ENCODE data around the gene EEF1AKMT1. TPM values are rescaled to one million over a fixed set of nuclear protein-coding genes. Genes with fewer than 3 reads are reported as not detected.

The EEF1AKMT1 gene
- total and polyA plus RNA-seq, 2 donors (not counting 1 experiment from before 2014, with no cell fraction given) = 2.9 to 4.9 TPM

- Histone ChIP-seq H3K9me3 (ENCODE audit: control extremely low read depth in 1 of 3, control insufficient read depth in 2 of 3, insufficient read depth in 1 of 3, low read length in 2 of 3) (no peaks in the 10 kb centered on the region), H2AFZ (ENCODE audit: insufficient read depth, low read depth, low read length, poor library complexity, severe bottlenecking) (no peak overlapping the region), H4K20me1 (ENCODE audit: control insufficient read depth, insufficient read depth, low read length, poor library complexity, severe bottlenecking) (no peaks in the 10 kb centered on the region), H3K4me1 (ENCODE audit: control insufficient read depth in 2 of 2, insufficient read depth in 2 of 2, low read length in 2 of 2) (no peaks in the 10 kb centered on the region), H3K27ac (ENCODE audit: low read length in 2 of 2) (no peak overlapping the region), H3K27me3 (replicated peaks in 1 of 4; ENCODE audit: control extremely low read depth in 1 of 4, control insufficient read depth in 3 of 4, insufficient read depth in 4 of 4, low read length in 3 of 4) (no peaks in the 10 kb centered on the region), H3K4me3 (ENCODE audit: control extremely low read depth in 1 of 5, extremely low read depth in 1 of 5, insufficient read depth in 1 of 5, low read depth in 2 of 5, low read length in 4 of 5) (no peak overlapping the region), H3K79me2 (ENCODE audit: control insufficient read depth, insufficient read depth, low read length) (no peaks in the 10 kb centered on the region), H3K4me2 (replicated peaks; ENCODE audit: low read depth, low read length, poor library complexity, severe bottlenecking) (no peak overlapping the region), H3K9ac (ENCODE audit: low read length) (no peak overlapping the region), H3K36me3 (replicated peaks in 1 of 2; ENCODE audit: control extremely low read depth in 1 of 2, control insufficient read depth in 1 of 2, extremely low read depth in 1 of 2, insufficient read depth in 2 of 2, low read length in 1 of 2) (peaks cover 5 to 40% of the 10 kb centered on the region in 2 experiments)
- intact Hi-C loops (cut with micrococcal nuclease) = no loop called here
- DNase-seq (no peak), ATAC-seq (ENCODE audit: low read depth) (no peak)
- Mint-ChIP-seq H3K9me3 (ENCODE audit: insufficient read depth) (no peaks in the 10 kb centered on the region), H3K4me1 (peaks cover 4% of the 10 kb centered on the region), H3K27me3 (no peaks in the 10 kb centered on the region), H3K27ac (no peak overlapping the region), H3K4me3 (no peak overlapping the region)
- ChIA-PET CTCF (interaction anchor here (2.1 kb wide), 1 partner anchor 41 kb away, joined by 6 read pairs; no protein-coding TSS in a partner anchor), POLR2A (interaction anchor here (0.7 kb wide), 1 partner anchor 116 kb away, joined by 5 read pairs; no protein-coding TSS in a partner anchor)
- WGBS (ENCODE audit: insufficient coverage) = no CpG with 5 or more reads among the region's 1 CpG
- TF ChIP-seq CTCF (IDR thresholded peaks at IDR 0.05) (no peak), EZH2 (IDR thresholded peaks at IDR 0.05; ENCODE audit: borderline replicate concordance, insufficient read depth, low read depth, low read length, poor library complexity, severe bottlenecking) (no peak)
Observed at GRCh38 chr13:20788312-20788711, 14.6 kb upstream of the EEF1AKMT1 start.

- Histone ChIP-seq H3K4me1 (ENCODE audit: control insufficient read depth in 2 of 2, insufficient read depth in 2 of 2, low read length in 2 of 2) (no peaks in the 10 kb centered on the region), H3K36me3 (replicated peaks in 1 of 2; ENCODE audit: control extremely low read depth in 1 of 2, control insufficient read depth in 1 of 2, extremely low read depth in 1 of 2, insufficient read depth in 2 of 2, low read length in 1 of 2) (peaks cover 5 to 48% of the 10 kb centered on the region in 2 experiments), H3K9ac (ENCODE audit: low read length) (no peak overlapping the region), H2AFZ (ENCODE audit: insufficient read depth, low read depth, low read length, poor library complexity, severe bottlenecking) (no peak overlapping the region), H3K4me2 (replicated peaks; ENCODE audit: low read depth, low read length, poor library complexity, severe bottlenecking) (no peak overlapping the region), H3K27me3 (replicated peaks in 1 of 4; ENCODE audit: control extremely low read depth in 1 of 4, control insufficient read depth in 3 of 4, insufficient read depth in 4 of 4, low read length in 3 of 4) (no peaks in the 10 kb centered on the region), H3K4me3 (ENCODE audit: control extremely low read depth in 1 of 5, extremely low read depth in 1 of 5, insufficient read depth in 1 of 5, low read depth in 2 of 5, low read length in 4 of 5) (no peak overlapping the region), H3K27ac (ENCODE audit: low read length in 2 of 2) (no peak overlapping the region), H3K9me3 (ENCODE audit: control extremely low read depth in 1 of 3, control insufficient read depth in 2 of 3, insufficient read depth in 1 of 3, low read length in 2 of 3) (no peaks in the 10 kb centered on the region), H3K79me2 (ENCODE audit: control insufficient read depth, insufficient read depth, low read length) (no peaks in the 10 kb centered on the region), H4K20me1 (ENCODE audit: control insufficient read depth, insufficient read depth, low read length, poor library complexity, severe bottlenecking) (no peaks in the 10 kb centered on the region)
- WGBS (ENCODE audit: insufficient coverage) = 58% methylated on average over 3 of the region's 5 CpGs
- CTCF ChIA-PET = interaction anchor here (1.5 to 2.1 kb wide), 2 partner anchors 15 to 42 kb away, joined by 4 to 6 read pairs; no protein-coding TSS in a partner anchor
- H3K4me3 Mint-ChIP-seq = no peak overlapping the region
- intact Hi-C loops (cut with micrococcal nuclease) = no loop called here
- ATAC-seq (ENCODE audit: low read depth) (no peak), DNase-seq (no peak)
- no peak for TF ChIP-seq CTCF (IDR thresholded peaks at IDR 0.05)
- no peaks in the 10 kb centered on the region for H3K9me3 Mint-ChIP-seq (ENCODE audit: insufficient read depth)
- no peaks in the 10 kb centered on the region for H3K27me3 Mint-ChIP-seq
- peaks cover 4% of the 10 kb centered on the region for H3K4me1 Mint-ChIP-seq
- H3K27ac Mint-ChIP-seq = no peak overlapping the region
- POLR2A ChIA-PET = no interaction called here
Observed at GRCh38 chr13:20787180-20787579, 13.4 kb upstream of the EEF1AKMT1 start.

Data from B cell (primary cell).